Cardiac fibroblast (primary cell): Measurements from ENCODE around the gene ANKRD22.
A peak's percentile ranks its signal among the peaks of the same experiment; 100 is the strongest.

Experiments
- DNase-seq, 2 donors: peaks; one replicate each; pipeline versions ENCODE4 v3.0.0 to v3.0.0-alpha.2; 2010; ENCODE audit warnings: low read depth in 2 of 2
- H3K4me3 ChIP-seq, 2 donors: replicated peaks in 1 of 2; 1 replicate in 1 of 2; 2 replicates in 1 of 2; pipeline ENCODE4 v1.5.1; 2011; ENCODE audit warnings: low read depth in 2 of 2, low read length in 2 of 2, mild to moderate bottlenecking in 2 of 2, moderate library complexity in 1 of 2
- CTCF ChIP-seq: IDR thresholded peaks from one replicate; pipeline ENCODE4 v1.5.1; 2011; ENCODE audit warnings: low read depth, mild to moderate bottlenecking, low read length, inconsistent platforms

ANKRD22 gene

GRCh38 chr10:88851706-88852105 lies at the start of gene ANKRD22:
TSS of gene ANKRD22 (minus strand) at chr10:88851844. CDS start at chr10:88851607, 237 bp downstream.
- no peak within 1 kb of the TSS for H3K4me3 ChIP-seq
- TF ChIP-seq CTCF = no peak
- peak; percentile 68 to 76 for DNase-seq

DNA sequence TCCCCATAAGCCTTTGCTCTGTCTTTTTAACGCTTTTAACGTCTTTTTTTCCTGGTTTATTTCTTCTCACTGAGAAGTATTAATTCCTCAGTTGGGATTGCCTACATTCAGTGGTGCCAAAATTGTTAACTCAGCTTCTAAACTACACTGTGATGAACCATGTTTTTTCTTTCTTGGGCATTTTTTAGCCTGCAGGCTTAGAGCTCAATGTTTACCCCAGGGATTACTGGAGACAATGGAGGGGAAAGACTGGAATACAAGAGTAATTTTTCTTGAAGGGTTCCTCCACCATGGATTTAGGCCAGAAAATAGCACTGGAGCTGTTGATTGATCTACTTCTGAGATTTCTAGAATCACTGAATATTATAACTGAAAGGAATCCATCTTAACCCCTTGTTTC lies 48.2 kb upstream of the ANKRD22 start:
- H3K4me3 ChIP-seq = no peak overlapping the region
- no peak for TF ChIP-seq CTCF
- peak in 1 of 2 donors; percentile 62 for DNase-seq

DNA sequence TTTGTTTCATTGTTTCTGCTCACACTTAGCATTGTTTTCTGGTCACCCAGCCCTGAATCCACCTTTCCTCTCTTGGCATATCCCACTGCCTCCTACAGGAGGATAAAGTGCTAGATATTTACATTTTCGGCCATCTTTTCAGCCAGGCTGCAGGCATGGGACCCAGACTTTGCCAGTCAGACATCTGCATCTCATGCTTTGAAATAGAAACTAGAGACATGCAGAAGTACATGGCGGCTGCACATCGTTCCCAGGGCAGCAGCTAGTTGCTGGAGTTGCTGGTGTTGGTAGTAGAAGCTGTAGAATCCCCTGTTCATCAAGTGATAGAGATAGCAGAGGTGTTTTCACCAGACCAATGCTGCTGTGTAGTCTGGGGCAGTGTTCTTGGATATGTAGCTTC lies 47.1 kb upstream of the ANKRD22 start:
- no peak for TF ChIP-seq CTCF
- no peak for DNase-seq
- no peak overlapping the region for H3K4me3 ChIP-seq

GRCh38 chr10:88896994-88897853 lies 45.6 kb upstream of the ANKRD22 start:
- H3K4me3 ChIP-seq = no peak overlapping the region
- no peak for TF ChIP-seq CTCF
- DNase-seq = no peak

- no peak for DNase-seq
- TF ChIP-seq CTCF = no peak
- H3K4me3 ChIP-seq = no peak overlapping the region
Measured at GRCh38 chr10:88896372-88896993, 44.8 kb upstream of the ANKRD22 start.

GRCh38 chr10:88895250-88895649 lies 43.6 kb upstream of the ANKRD22 start:
- no peak for TF ChIP-seq CTCF
- no peak overlapping the region for H3K4me3 ChIP-seq
- DNase-seq = no peak
